GM12872 (cell line): ENCODE measurements around the gene CLN6.

Experiments
- TF ChIP-seq, protein P1 (sequence below): IDR thresholded peaks from 3 replicates; pipeline ENCODE4 v1.5.1; 2011; ENCODE audit warnings: low read depth, mild to moderate bottlenecking, low read length, moderate library complexity; ENCODE audit not compliant: insufficient read depth

Gene CLN6

DNA sequence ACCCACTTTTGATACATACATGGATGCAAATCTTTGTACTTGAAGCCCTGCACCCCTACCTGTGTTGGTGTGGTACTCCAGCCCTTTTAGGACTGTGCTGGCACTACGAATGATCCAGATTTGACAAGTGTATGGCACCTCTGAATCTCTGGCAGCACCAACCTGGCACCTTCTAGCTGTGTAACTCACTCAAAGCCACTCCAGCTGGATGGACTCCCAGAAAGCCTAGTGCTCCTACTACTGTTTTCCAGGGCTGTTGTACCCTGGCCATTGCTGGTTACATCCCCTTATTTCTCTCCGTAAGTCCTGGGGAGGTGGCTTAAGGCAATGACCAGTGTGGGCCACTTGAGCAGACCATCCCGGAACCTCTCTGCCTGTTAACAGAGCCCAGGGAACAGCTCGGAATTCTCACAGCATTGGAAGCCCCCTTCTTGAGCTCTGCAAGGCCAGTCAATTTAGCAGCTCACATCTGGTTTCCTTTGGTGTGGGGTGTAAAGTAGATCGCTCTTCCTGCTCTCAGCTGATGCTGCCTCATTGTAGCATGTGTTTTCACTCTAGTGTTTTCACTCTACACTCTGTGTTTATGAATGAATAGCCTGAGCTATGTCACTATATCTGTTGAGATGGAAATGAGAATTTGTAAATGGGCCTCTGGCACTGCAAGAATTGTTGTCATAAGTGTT lies 36.6 kb downstream of the CLN6 start:
- TF ChIP-seq, protein P1, sequence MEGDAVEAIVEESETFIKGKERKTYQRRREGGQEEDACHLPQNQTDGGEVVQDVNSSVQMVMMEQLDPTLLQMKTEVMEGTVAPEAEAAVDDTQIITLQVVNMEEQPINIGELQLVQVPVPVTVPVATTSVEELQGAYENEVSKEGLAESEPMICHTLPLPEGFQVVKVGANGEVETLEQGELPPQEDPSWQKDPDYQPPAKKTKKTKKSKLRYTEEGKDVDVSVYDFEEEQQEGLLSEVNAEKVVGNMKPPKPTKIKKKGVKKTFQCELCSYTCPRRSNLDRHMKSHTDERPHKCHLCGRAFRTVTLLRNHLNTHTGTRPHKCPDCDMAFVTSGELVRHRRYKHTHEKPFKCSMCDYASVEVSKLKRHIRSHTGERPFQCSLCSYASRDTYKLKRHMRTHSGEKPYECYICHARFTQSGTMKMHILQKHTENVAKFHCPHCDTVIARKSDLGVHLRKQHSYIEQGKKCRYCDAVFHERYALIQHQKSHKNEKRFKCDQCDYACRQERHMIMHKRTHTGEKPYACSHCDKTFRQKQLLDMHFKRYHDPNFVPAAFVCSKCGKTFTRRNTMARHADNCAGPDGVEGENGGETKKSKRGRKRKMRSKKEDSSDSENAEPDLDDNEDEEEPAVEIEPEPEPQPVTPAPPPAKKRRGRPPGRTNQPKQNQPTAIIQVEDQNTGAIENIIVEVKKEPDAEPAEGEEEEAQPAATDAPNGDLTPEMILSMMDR, result no peak

DNA sequence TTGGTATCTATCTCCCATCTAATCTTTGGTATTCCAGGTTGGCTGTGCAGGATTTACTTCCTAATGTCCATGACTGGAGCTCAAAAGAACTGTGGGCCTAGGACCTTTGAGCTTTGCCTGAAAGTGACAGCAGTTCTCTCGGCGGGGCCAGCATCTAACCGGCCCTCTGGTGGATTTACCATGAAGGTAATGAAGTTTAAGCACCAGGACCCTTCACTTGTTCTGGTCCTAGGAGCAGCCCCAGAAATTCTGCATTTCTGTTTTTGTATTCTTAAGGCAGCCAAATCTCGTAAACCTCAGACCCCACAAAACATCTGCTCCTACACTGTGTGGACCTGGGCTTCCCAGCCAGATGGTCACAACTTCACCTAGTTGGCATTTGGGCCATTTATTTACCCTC lies 37.4 kb downstream of the CLN6 start:
- TF ChIP-seq, protein P1, result no peak

DNA sequence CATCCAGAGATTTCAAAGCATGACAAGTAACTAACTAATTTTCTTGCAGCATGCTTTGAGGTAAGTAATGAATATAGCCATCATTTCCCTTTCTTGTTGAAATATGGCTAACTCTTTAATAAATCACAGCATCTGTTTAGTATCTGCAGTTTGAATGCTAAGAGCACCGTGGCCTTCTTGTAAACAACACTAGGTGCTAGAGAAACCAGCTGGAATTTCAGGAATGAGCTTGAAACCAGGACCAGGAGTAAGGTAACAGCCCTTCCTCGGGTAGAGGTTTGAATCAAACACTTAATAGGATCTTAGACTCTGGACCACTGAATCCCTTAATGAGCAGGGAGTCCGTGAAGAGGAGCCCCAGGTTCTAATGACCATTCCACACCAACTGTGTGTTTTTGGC lies 38.0 kb downstream of the CLN6 start:
- TF ChIP-seq, protein P1, result no peak

DNA sequence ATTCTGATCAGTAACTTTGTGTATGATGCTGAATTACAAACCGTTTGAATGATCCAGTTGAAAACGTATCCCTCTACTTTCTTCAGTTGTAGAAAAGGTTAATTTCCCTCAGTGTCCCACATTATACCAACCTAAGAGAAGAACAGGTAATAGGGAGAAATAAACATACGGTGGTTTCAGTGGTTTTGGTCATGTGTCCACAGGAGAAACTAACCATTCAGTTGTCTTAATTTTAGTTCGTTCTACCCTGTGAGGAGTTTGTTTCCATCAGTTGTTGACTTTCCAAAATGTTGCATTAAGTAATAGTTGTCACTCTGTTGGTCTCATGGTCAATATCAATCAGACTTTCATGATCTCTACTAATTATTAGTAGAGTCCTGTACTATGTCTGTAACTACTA lies 39.5 kb downstream of the CLN6 start:
- TF ChIP-seq, protein P1, result no peak

DNA sequence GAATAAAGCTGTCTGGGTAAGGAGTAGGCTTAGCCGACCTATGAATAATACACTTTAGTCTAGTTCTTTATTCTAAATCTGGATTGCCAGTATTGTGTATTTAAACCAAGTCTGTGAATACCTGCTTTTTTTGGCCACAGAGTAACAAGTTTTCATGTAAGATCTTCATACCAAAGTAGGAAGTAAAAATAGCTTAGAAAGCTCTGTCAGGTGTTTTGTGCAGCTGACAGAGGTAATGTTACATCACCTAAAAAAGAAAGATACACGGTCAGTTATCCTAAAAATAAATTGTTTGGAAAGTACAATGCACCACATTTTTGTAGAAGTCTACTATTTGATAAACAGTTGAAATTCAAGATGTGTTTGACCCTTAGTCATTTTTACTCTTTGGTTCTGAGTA lies 40.9 kb downstream of the CLN6 start:
- TF ChIP-seq, protein P1, result no peak

DNA sequence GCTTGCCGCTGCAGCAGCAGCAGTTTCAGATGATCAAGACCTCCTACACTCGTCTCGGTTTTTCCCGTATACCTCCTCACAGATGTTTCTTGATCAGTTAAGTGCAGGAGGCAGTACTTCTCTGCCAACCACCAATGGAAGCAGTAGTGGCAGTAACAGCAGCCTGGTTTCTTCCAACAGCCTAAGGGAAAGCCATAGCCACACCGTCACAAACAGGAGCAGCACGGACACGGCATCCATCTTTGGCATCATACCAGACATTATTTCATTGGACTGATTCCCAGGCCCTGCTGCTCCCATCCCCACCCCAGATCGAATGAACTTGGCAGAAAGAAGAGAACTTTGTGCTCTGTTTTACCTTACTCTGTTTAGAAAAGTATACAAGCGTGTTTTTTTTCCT lies 42.0 kb downstream of the CLN6 start:
- TF ChIP-seq, protein P1, result no peak

DNA sequence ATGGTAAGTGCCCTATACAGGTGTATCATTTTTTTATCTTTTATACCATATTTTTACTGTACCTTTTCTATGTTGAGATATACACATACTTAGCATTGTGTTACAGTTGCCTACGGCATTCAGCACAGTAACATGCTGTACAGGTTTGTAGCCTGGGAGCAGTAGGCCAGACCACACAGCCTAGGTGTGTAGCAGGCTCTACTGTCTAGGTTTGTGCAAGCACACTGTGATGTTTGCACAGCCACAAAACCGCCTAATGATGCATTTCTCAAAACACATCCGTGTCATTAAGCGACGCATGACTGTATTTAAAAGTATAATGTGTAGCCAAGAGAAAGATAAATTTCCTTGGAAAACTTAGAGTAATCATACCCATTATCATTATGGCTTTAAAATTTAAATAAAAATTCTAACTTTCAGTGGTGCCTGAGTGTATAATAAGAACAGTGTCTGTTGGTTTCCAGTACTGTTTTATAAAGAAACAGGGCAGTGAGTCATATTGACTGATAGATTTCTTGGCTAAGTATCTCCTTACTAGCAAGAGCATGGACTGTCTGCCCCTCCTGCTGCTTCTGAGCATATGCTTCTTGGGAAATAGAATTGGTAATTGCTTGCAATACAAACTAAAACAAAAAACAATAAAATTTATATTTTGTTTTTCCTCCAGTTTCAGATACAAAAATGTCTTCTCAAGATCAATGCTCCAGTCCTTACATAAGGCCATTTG lies 42.7 kb downstream of the CLN6 start:
- TF ChIP-seq, protein P1, result no peak
